Measurements from ENCODE around the gene TNFRSF4.

Gene TNFRSF4

GRCh38 chr1:1181938-1182410 lies 32.0 kb downstream of the TNFRSF4 start:
- no peak overlapping the region for H3K9ac ChIP-seq (ENCODE audit: low read length)

GRCh38 chr1:1181129-1181937 lies 32.6 kb downstream of the TNFRSF4 start:
- Histone ChIP-seq H3K79me2 (ENCODE audit: insufficient read depth, low read length) (no peaks in the 10 kb centered on the region), H3K27me3 (ENCODE audit: insufficient read depth, low read length) (no peaks in the 10 kb centered on the region; the same call in 1 of the 2 replicates), H3K4me1 (ENCODE audit: insufficient read depth, low read length, severe bottlenecking) (no peaks in the 10 kb centered on the region), H3K9me2 (ENCODE audit: low read depth, low read length) (no peaks in the 10 kb centered on the region), H3F3A (ENCODE audit: insufficient read depth, low read length) (no peaks in the 10 kb centered on the region), H3K9ac (ENCODE audit: low read length) (no peak overlapping the region), H3K4me3 (ENCODE audit: low read depth, low read length, poor library complexity, severe bottlenecking) (no peak overlapping the region), H3K36me3 (ENCODE audit: insufficient read depth, low read length) (no peaks in the 10 kb centered on the region), H4K20me1 (ENCODE audit: insufficient read depth, low read length) (no peaks in the 10 kb centered on the region), H2AFZ (ENCODE audit: low read length) (no peak overlapping the region), H3K4me2 (ENCODE audit: low read length) (no peak overlapping the region), H3K9me3 (ENCODE audit: low read length) (no peaks in the 10 kb centered on the region), H3K27ac (ENCODE audit: low read depth, low read length, poor library complexity, severe bottlenecking) (no peak overlapping the region)
- no peak for TF ChIP-seq CTCF (IDR thresholded peaks at IDR 0.05; ENCODE audit: low read length)
- TF ChIP-seq EZH2 (IDR thresholded peaks at IDR 0.05; ENCODE audit: borderline replicate concordance, low read length), result no peak

More at GRCh38 chr1:1181938-1182410, 32.0 kb downstream of the TNFRSF4 start:
- Histone ChIP-seq H3K79me2 (ENCODE audit: insufficient read depth, low read length) (no peaks in the 10 kb centered on the region), H3K27ac (ENCODE audit: low read depth, low read length, poor library complexity, severe bottlenecking) (no peak overlapping the region), H3K4me3 (ENCODE audit: low read depth, low read length, poor library complexity, severe bottlenecking) (no peak overlapping the region), H3K27me3 (ENCODE audit: insufficient read depth, low read length) (no peaks in the 10 kb centered on the region; the same call in 1 of the 2 replicates), H3F3A (ENCODE audit: insufficient read depth, low read length) (no peaks in the 10 kb centered on the region), H2AFZ (ENCODE audit: low read length) (no peak overlapping the region), H3K4me2 (ENCODE audit: low read length) (no peak overlapping the region), H3K9me3 (ENCODE audit: low read length) (no peaks in the 10 kb centered on the region), H3K36me3 (ENCODE audit: insufficient read depth, low read length) (no peaks in the 10 kb centered on the region), H3K9me2 (ENCODE audit: low read depth, low read length) (no peaks in the 10 kb centered on the region), H3K4me1 (ENCODE audit: insufficient read depth, low read length, severe bottlenecking) (no peaks in the 10 kb centered on the region), H4K20me1 (ENCODE audit: insufficient read depth, low read length) (no peaks in the 10 kb centered on the region)
- no peak for TF ChIP-seq EZH2 (IDR thresholded peaks at IDR 0.05; ENCODE audit: borderline replicate concordance, low read length)
- TF ChIP-seq CTCF (IDR thresholded peaks at IDR 0.05; ENCODE audit: low read length), result no peak

- H3K27ac ChIP-seq (ENCODE audit: low read depth, low read length, poor library complexity, severe bottlenecking), result no peak overlapping the region
- H3K36me3 ChIP-seq (ENCODE audit: insufficient read depth, low read length), result no peaks in the 10 kb centered on the region
- H3K9me3 ChIP-seq (ENCODE audit: low read length), result no peaks in the 10 kb centered on the region
- no peaks in the 10 kb centered on the region; the same call in 1 of the 2 replicates for H3K27me3 ChIP-seq (ENCODE audit: insufficient read depth, low read length)
- no peaks in the 10 kb centered on the region for H3K9me2 ChIP-seq (ENCODE audit: low read depth, low read length)
- H3K9ac ChIP-seq (ENCODE audit: low read length), result no peak overlapping the region
- no peak overlapping the region for H3K4me3 ChIP-seq (ENCODE audit: low read depth, low read length, poor library complexity, severe bottlenecking)
- H3K4me2 ChIP-seq (ENCODE audit: low read length), result no peak overlapping the region
- no peaks in the 10 kb centered on the region for H3K79me2 ChIP-seq (ENCODE audit: insufficient read depth, low read length)
- no peak overlapping the region for H2AFZ ChIP-seq (ENCODE audit: low read length)
- no peaks in the 10 kb centered on the region for H3F3A ChIP-seq (ENCODE audit: insufficient read depth, low read length)
- TF ChIP-seq CTCF (IDR thresholded peaks at IDR 0.05; ENCODE audit: low read length) (no peak), EZH2 (IDR thresholded peaks at IDR 0.05; ENCODE audit: borderline replicate concordance, low read length) (no peak)
- H3K4me1 ChIP-seq (ENCODE audit: insufficient read depth, low read length, severe bottlenecking), result no peaks in the 10 kb centered on the region
- no peaks in the 10 kb centered on the region for H4K20me1 ChIP-seq (ENCODE audit: insufficient read depth, low read length)
Measured at GRCh38 chr1:1179983-1180861, 33.7 kb downstream of the TNFRSF4 start.

Measured in OCI-LY1 (cell line).